Cardiac muscle cell (in vitro differentiated cells and primary cell): ENCODE measurements around the gene LDLRAD4. TPM values are rescaled to one million over a fixed set of nuclear protein-coding genes. Genes with fewer than 3 reads are reported as not detected.

ENCODE experiments used
- DNase-seq, 2 donors: peaks; one replicate each; pipeline versions ENCODE4 v3.0.0 to v3.0.0-alpha.2; 2010 to 2017; ENCODE audit warnings: low read depth in 1 of 2, low spot score in 1 of 2
- H3K27ac ChIP-seq: fragments of 200-600 bp; sonication (generic); 2 replicates; pipeline ENCODE4 v1.5.1; 2016
- H3K27me3 ChIP-seq: fragments of 200-600 bp; sonication (generic); 2 replicates; pipeline ENCODE4 v1.6.0; 2016; ENCODE audit warnings: control low read depth
- H3K36me3 ChIP-seq: fragments of 200-600 bp; sonication (generic); 2 replicates; pipeline ENCODE4 v1.5.1; 2016; ENCODE audit warnings: control low read depth
- H3K4me1 ChIP-seq: fragments of 200-600 bp; sonication (generic); 2 replicates; pipeline ENCODE4 v1.8.1; 2017; ENCODE audit warnings: low read depth, mild to moderate bottlenecking, mixed run types
- H3K4me3 ChIP-seq: fragments of 200-600 bp; sonication (generic); 2 replicates; pipeline ENCODE4 v1.5.1; 2016; ENCODE audit warnings: mild to moderate bottlenecking
- H3K9me3 ChIP-seq: fragments of 200-600 bp; sonication (generic); 2 replicates; pipeline ENCODE4 v1.5.1; 2017; ENCODE audit warnings: low read depth, mild to moderate bottlenecking, control low read depth
- polyA plus RNA-seq: library from polyadenylated mRNA; unstranded; fragments of >200 nt; fragmentation: Nextera tagmentation; extraction: Ambion mirVana; gene quantifications from 2 replicates; pipeline ENCODE4 v1.2.1, GENCODE V29; 2016
- total RNA-seq: library from RNA; depleted of rRNA; stranded (reverse); fragments of >200 nt; gene quantifications from 2 replicates; pipeline ENCODE4 v1.2.3, GENCODE V29; 2016
- TF ChIP-seq, protein P1 (sequence below): IDR thresholded peaks from 2 replicates; pipeline ENCODE4 v1.5.1; 2012; ENCODE audit warnings: low read depth, mild to moderate bottlenecking, low read length

The LDLRAD4 gene
- total and polyA plus RNA-seq, 2 experiments from 2014 or later: 10.5 to 11.5 TPM

DNA sequence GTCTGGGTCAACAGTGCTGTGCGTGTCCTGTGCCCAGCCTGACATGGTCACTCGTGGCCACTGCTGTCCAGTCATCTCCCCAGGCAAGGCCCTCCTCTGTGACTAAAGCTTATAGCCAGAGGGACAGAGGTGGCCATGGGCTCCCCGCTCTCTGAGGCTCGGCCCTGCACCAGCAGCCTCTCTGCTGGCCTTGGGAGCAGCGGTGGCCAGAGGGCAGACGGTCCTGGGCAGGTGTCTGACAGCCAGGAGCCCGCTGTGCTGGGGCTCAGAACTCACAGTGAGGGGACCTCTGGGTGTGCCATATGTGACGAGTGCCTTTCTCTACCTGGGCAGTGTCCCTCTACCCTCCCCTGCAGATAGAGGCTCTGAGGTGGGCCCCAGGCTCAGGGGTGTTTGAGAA is 409.1 kb downstream of the LDLRAD4 start:
- H3K27ac ChIP-seq: no peak overlapping the region
- H3K36me3 ChIP-seq: no peaks in the 10 kb centered on the region
- DNase-seq: no peak
- H3K9me3 ChIP-seq: no peaks in the 10 kb centered on the region
- TF ChIP-seq, protein P1, sequence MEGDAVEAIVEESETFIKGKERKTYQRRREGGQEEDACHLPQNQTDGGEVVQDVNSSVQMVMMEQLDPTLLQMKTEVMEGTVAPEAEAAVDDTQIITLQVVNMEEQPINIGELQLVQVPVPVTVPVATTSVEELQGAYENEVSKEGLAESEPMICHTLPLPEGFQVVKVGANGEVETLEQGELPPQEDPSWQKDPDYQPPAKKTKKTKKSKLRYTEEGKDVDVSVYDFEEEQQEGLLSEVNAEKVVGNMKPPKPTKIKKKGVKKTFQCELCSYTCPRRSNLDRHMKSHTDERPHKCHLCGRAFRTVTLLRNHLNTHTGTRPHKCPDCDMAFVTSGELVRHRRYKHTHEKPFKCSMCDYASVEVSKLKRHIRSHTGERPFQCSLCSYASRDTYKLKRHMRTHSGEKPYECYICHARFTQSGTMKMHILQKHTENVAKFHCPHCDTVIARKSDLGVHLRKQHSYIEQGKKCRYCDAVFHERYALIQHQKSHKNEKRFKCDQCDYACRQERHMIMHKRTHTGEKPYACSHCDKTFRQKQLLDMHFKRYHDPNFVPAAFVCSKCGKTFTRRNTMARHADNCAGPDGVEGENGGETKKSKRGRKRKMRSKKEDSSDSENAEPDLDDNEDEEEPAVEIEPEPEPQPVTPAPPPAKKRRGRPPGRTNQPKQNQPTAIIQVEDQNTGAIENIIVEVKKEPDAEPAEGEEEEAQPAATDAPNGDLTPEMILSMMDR: no peak
- H3K4me1 ChIP-seq: peaks cover 10% of the 10 kb centered on the region
- no peaks in the 10 kb centered on the region for H3K27me3 ChIP-seq
- H3K4me3 ChIP-seq: no peak overlapping the region

DNA sequence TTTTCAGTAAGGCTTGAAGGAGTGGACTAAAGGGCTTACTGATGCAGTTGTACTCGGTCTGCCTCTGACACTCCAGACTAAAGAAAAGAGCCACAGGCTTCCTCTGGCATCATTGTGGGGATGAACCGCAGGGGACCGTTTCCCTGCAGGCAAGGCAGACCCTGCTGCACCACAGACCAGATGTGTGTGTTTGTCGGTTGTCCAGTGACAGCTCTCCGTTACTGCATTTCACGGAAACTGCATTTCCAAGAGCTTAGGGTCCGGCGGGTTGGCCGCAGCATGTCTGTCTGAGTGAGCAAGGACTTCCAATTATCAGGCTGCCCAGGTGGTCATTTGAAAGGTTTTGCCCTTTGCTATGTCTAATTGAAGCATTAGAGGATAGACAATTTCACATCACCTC is 409.7 kb downstream of the LDLRAD4 start:
- no peak for DNase-seq
- peaks cover 10% of the 10 kb centered on the region for H3K4me1 ChIP-seq
- H3K36me3 ChIP-seq: no peaks in the 10 kb centered on the region
- H3K27ac ChIP-seq: no peak overlapping the region
- no peaks in the 10 kb centered on the region for H3K27me3 ChIP-seq
- no peaks in the 10 kb centered on the region for H3K9me3 ChIP-seq
- H3K4me3 ChIP-seq: no peak overlapping the region
- TF ChIP-seq, protein P1: no peak

DNA sequence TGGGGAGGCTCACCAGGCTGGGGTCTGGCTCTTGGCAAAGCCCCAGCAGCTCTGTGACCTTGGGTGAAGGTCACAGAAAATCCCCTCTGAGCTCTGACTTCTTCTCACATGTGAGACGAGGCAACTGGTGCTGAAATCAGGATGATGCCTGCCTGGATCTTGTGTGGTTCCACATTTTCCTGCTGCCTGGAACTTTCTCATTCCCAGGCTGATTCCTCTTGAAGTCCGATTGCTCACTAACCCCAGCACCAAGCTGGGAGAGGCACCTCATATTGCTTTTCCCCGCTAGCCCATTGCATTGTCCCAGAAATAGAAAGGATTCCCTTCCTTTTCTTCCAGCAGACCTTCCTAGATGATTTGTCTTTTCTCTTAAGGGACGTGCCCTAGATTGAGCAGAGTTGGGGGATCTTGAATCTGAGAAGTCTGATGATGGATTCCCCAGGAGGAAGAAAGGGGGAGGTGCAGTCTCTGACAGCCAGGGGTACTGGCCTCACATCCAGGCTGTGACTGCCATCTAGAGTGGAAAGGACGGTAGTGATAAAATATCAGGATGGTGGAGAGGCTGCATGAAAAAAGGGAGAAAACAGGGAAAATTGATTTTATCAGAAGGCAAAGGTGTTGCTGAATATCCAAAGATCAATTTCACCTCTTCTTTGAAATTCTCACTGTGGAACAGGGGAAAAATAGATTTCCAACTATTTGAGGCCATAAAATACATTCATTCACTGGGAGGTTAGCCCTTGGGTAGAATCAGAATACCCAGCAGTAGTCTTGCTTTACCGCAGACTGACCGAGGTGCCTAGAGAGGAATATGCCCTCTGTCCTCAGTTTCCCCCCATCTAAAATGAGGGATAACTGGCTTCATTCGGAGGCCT is 411.5 kb downstream of the LDLRAD4 start:
- no peak overlapping the region for H3K27ac ChIP-seq
- H3K4me1 ChIP-seq: peaks cover 10% of the 10 kb centered on the region
- no peaks in the 10 kb centered on the region for H3K27me3 ChIP-seq
- H3K9me3 ChIP-seq: no peaks in the 10 kb centered on the region
- TF ChIP-seq, protein P1: peak; percentile 72
- no peaks in the 10 kb centered on the region for H3K36me3 ChIP-seq
- peak; percentile 70 to 76 for DNase-seq
- H3K4me3 ChIP-seq: no peak overlapping the region

DNA sequence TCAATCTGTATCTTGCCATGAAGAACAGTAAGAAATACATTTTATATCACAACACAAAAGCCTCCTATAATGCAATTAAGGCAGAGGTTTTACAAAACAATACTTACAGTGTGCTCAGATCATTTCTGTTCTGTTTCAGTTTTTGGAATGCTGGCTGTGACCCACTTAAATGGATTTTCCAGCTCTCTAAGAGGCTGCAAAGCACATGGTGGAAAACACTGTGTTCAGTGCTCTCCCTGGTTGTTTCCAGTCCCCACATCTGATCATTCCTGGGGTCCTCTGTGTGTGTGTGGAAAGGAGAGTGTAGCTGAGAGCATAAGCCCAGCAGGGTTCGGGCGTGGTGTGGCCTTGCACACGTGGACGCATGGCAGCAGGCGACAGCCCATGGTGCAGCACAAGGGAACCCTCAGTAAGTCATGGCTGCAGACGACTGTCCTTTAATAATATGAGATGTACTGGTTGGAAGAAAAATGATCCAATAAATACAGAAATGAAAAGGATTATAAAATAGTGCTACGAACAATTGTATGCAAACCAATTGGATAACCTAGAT is 412.2 kb downstream of the LDLRAD4 start:
- H3K27ac ChIP-seq: no peak overlapping the region

DNA sequence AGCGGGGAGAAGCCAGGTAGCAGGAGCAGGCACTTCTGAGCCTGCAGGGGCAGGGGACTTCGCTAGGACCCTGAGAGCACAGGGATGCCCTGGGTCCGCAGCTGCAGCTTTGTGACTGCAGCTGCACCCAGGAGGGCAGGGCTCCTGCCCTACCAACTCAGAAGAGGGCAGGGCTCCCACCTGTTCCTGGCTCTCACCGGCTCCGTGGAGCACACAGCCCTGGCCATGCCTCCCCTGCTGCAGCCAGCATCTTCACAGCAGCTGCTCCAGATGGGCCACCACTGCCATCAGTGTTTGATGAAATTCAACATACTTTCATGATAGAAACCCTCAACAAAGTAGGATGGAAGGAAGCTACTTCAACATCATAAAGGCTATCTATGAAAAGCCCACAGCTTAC is 415.1 kb downstream of the LDLRAD4 start:
- Histone ChIP-seq H3K36me3 (no peaks in the 10 kb centered on the region), H3K27ac (no peak overlapping the region), H3K4me1 (peaks cover 10% of the 10 kb centered on the region), H3K4me3 (no peak overlapping the region), H3K27me3 (no peaks in the 10 kb centered on the region), H3K9me3 (no peaks in the 10 kb centered on the region)
- DNase-seq: no peak
- TF ChIP-seq, protein P1: no peak

More for the DNA sequence above, 412.2 kb downstream of the LDLRAD4 start:
- no peaks in the 10 kb centered on the region for H3K27me3 ChIP-seq
- no peak for DNase-seq
- H3K4me3 ChIP-seq: no peak overlapping the region
- no peaks in the 10 kb centered on the region for H3K36me3 ChIP-seq
- peaks cover 10% of the 10 kb centered on the region for H3K4me1 ChIP-seq
- TF ChIP-seq, protein P1: no peak
- no peaks in the 10 kb centered on the region for H3K9me3 ChIP-seq
